IPS-18c (cell line): ENCODE results near the gene EXOSC2.
A peak's percentile ranks its signal among the peaks of the same experiment; 100 is the strongest.

ENCODE experiments used
- H3K4me3 ChIP-seq: 2 replicates; pipeline ENCODE4 v1.7.0; 2013; ENCODE audit warnings: low read depth, mild to moderate bottlenecking, low read length, moderate library complexity; ENCODE audit not compliant: insufficient read depth
- H3K9me3 ChIP-seq: one replicate; pipeline ENCODE4 v1.6.1; 2013; ENCODE audit warnings: mild to moderate bottlenecking, low read length, moderate library complexity; ENCODE audit not compliant: control insufficient read depth, insufficient read depth

Gene EXOSC2

GRCh38 chr9:130665029-130665430 is 28.6 kb upstream of the EXOSC2 start:
- Histone ChIP-seq H3K4me3 (peak overlapping the region; percentile 29; the same call in 1 of the 2 replicates), H3K9me3 (peaks cover 4% of the 10 kb centered on the region)

- peaks cover 4% of the 10 kb centered on the region for H3K9me3 ChIP-seq
- peak overlapping the region; percentile 40 for H3K4me3 ChIP-seq
Measured at GRCh38 chr9:130665431-130666392, 27.9 kb upstream of the EXOSC2 start.

- Histone ChIP-seq H3K4me3 (peak overlapping the region; percentile 40; the same call in 1 of the 2 replicates), H3K9me3 (peaks cover 4% of the 10 kb centered on the region)
Measured at GRCh38 chr9:130666393-130667119, 27.0 kb upstream of the EXOSC2 start.

GRCh38 chr9:130667120-130667435 is 26.5 kb upstream of the EXOSC2 start:
- Histone ChIP-seq H3K4me3 (peak overlapping the region; percentile 40; the same call in 1 of the 2 replicates), H3K9me3 (peaks cover 4% of the 10 kb centered on the region)

GRCh38 chr9:130668196-130668595 is 25.4 kb upstream of the EXOSC2 start:
- H3K9me3 ChIP-seq = peaks cover 4% of the 10 kb centered on the region
- no peak overlapping the region for H3K4me3 ChIP-seq

GRCh38 chr9:130668659-130669058 is 24.9 kb upstream of the EXOSC2 start:
- Histone ChIP-seq H3K9me3 (peaks cover 4% of the 10 kb centered on the region), H3K4me3 (no peak overlapping the region)

- Histone ChIP-seq H3K9me3 (peaks cover 4% of the 10 kb centered on the region), H3K4me3 (no peak overlapping the region)
Measured at GRCh38 chr9:130669965-130670364, 23.6 kb upstream of the EXOSC2 start.

- Histone ChIP-seq H3K4me3 (no peak overlapping the region), H3K9me3 (peaks cover 4% of the 10 kb centered on the region)
Measured at GRCh38 chr9:130670644-130671043, 22.9 kb upstream of the EXOSC2 start.

- H3K4me3 ChIP-seq = no peak overlapping the region
- H3K9me3 ChIP-seq = peaks cover 2% of the 10 kb centered on the region
Measured at GRCh38 chr9:130672466-130672865, 21.1 kb upstream of the EXOSC2 start.

GRCh38 chr9:130672933-130673615 is 20.5 kb upstream of the EXOSC2 start:
- H3K4me3 ChIP-seq = no peak overlapping the region
- no peaks in the 10 kb centered on the region for H3K9me3 ChIP-seq

GRCh38 chr9:130675396-130675795 is 18.2 kb upstream of the EXOSC2 start:
- Histone ChIP-seq H3K4me3 (no peak overlapping the region), H3K9me3 (no peaks in the 10 kb centered on the region)

- H3K4me3 ChIP-seq = no peak overlapping the region
- H3K9me3 ChIP-seq = no peaks in the 10 kb centered on the region
Measured at GRCh38 chr9:130677252-130677651, 16.3 kb upstream of the EXOSC2 start.

GRCh38 chr9:130680836-130681768 is 12.5 kb upstream of the EXOSC2 start:
- Histone ChIP-seq H3K9me3 (no peaks in the 10 kb centered on the region), H3K4me3 (peak overlapping the region; percentile 58)

GRCh38 chr9:130681769-130682420 is 11.7 kb upstream of the EXOSC2 start:
- peak overlapping the region; percentile 58 for H3K4me3 ChIP-seq
- no peaks in the 10 kb centered on the region for H3K9me3 ChIP-seq

- no peak overlapping the region; the same call in 1 of the 2 replicates for H3K4me3 ChIP-seq
- no peaks in the 10 kb centered on the region for H3K9me3 ChIP-seq
Measured at GRCh38 chr9:130682421-130683121, 11.0 kb upstream of the EXOSC2 start.

GRCh38 chr9:130685104-130685503 is 8.5 kb upstream of the EXOSC2 start:
- H3K9me3 ChIP-seq = no peaks in the 10 kb centered on the region
- H3K4me3 ChIP-seq = no peak overlapping the region
